ENCODE results near the gene TAF10.

Gene TAF10

GRCh38 chr11:6607190-6607795 lies 4.7 kb downstream of the TAF10 start:
- no peak for DNase-seq

- peak; percentile 27 for DNase-seq
These were observed 5.4 kb downstream of the TAF10 start for GRCh38 chr11:6606471-6607189.

- DNase-seq: no peak
These were observed 7.2 kb downstream of the TAF10 start for GRCh38 chr11:6604790-6605189.

- peak; percentile 56 for DNase-seq
These were observed 7.9 kb downstream of the TAF10 start for GRCh38 chr11:6604081-6604626.

DNA sequence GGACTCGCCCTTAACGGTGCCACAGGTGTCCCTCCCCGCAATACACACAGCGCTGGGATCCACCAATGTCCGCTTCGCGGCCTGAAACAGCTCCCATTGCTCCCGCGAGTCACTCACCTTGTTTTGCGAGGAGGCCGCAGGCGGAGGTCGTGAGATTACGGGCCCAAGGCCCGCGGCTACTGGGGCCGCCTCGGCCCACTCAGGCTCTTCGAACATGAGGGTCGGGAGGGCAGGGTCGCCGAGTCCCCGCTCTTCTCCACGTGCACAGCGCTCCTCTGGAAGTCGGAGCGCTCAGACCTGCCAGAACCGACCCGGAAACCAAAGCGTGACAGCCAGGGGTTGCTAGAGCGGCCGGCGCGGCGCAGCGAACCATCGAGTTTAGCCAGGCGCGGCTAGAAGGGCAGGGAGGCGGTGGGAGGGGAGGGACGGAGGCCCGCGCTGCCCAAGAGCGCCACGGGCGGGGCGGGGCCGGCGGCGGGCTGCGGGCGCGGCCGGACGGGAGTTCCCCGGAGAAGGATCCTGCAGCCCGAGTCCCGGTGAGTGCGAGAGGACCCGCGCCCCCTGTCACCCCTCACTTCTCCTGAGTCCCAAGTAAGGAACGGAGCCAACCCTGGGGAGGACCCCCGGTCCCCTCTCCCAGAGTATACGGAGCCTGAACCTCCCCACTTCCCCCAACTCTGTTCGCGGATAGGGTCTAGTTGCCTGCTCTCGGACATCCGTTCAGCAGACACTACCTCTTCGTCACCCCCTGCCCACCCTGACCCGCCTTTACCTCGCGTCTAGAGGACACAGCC lies 8.5 kb downstream of the TAF10 start, which contains the start of the genes ILK and RRP8:
Gene ILK (plus strand): TSS at position 488 of the 794 bp plus-strand sequence. CDS start 498 bp downstream, outside the sequence.
Gene RRP8 (minus strand): TSS at position 330 of the 794 bp plus-strand sequence. CDS start 114 bp downstream, at position 216.
- peak; percentile 83 for DNase-seq

DNA sequence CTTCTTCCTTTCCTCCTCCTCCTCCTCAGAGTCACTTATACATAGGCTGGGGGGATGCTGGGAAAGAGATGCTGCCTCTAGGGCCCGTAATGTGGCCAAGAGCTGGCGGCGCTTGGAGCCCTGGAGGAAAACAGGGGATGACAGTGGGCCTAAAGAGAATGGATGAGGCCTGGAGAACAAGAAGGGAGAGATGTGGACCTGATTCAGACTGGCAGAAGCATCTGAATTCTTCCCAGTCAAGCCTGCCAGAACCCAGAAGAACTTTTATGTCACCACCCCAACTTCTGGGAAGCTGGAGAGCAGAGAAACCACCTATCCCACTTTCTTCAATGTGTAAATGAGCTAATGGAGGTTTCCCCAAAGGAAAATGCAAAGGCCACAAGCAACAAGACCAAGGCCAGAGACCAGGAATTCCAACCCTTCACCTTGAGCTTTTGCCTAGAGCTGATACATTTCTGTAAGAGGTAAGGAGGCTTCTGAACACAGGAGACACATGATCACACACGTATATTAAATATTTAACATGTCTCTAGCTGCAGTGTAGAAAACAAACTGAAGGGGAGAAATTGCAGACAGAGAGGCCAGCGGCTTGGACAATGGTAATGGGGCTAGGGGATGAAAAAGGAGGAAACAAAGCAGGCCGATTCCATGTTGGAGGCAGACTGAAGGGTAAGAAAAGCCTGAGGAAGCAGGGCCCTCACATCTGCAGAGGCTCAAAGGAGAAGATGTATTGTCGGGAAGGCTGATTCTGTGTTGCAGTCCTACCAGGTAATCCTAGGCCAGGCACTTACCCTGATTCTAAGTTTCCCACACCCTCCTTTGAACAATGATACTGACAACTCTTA lies 9.7 kb downstream of the TAF10 start:
- no peak for DNase-seq

DNA sequence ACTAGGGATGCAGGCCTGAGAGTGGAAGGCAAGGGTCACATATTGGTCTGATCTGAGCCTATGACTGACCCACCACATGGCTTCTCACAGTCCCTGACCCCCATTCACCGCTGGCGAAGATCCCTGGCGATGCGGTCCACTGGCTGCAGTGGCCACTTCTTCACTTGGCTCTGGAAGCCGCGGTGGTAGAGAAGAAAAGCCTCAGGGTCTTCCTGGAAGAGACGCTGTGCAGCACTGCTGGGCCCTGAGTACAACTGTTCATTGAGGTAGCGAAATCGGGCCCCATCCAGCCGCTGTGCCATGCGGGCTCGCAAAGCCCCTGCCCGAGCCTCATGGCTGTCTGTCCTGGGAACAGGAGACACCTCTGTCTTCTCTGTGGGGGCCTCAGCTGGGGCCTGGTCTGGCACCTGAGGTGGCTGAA lies 11.0 kb downstream of the TAF10 start:
- no peak for DNase-seq

DNA sequence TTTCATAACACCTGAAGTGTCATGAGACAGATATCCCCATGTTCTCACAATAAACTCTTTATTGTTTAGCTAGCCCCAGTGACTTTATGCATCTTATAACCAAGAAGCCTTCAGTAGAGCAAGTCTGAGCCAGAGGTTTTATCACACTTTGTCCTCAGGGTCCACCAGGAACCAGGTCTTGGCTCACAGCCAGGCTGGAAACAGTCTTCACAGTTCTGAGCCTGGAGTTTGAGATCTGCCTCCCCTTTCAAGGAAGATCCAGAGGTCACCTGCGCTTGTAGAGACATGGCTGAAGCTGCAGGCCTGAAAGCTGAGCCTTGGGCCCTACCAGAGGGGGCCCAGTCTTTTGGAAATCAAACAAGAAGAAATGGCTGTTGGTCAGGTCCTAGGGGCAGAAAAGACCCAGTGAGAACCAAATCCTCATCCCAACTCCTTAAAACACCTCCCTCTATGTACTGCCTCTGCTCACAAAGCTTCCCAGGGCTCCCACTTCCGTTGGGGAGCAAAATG lies 12.1 kb downstream of the TAF10 start:
- no peak for DNase-seq

DNA sequence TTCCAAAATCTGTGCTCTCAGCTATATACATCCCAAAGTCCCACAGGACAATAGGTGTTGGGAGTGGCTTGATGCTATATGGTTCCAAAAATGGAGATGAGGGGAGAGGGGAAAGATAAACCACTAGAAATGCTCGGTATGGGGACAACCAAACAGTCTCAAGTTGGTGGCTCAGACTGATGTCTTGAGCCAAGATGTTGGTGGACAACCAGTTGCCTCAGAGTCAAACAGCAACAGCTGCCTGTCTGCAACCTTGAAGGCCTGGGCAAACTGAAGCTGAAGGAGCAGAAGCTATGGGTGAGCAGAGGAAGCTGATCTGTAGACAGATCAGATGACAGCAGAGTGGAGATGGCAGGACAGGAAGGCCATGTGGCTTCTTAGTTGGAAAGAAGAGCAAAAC lies 12.6 kb downstream of the TAF10 start:
- no peak for DNase-seq

- DNase-seq: no peak
These were observed 13.5 kb downstream of the TAF10 start for GRCh38 chr11:6598555-6598954.

DNA sequence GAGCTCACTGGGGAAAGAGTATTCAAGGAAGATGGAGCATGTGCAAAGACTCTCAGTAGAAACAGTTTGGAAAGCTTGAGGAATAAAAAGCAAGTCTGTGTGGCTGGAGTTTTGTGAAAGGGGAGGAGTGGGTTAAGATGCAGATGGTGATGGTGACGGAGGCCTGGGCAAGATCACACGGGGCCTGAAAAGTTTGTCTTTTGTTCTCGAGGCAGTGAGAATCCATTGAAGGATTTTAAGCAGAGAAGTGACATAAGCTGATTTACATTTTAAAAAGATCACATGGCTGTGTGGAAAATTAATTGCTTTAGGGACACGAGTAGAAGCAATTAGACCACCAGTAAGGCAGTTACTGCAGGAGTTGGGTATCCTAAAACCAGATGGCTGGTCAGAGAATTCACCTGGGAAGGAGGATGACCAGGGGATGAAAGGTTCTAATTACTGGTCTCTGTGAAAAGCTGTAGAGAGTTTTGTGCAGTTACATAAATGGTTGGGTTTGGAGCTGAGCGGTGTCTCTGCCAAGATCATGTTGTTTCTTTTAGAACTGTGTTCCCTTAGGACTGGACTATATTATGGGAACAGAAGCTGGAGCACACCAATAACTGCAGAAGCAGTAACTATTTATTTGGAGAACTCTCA lies 15.7 kb downstream of the TAF10 start:
- no peak for DNase-seq

- DNase-seq: no peak
These were observed 17.8 kb downstream of the TAF10 start for GRCh38 chr11:6594142-6594768.

GRCh38 chr11:6588018-6588417 lies 24.0 kb downstream of the TAF10 start:
- DNase-seq: no peak

DNA sequence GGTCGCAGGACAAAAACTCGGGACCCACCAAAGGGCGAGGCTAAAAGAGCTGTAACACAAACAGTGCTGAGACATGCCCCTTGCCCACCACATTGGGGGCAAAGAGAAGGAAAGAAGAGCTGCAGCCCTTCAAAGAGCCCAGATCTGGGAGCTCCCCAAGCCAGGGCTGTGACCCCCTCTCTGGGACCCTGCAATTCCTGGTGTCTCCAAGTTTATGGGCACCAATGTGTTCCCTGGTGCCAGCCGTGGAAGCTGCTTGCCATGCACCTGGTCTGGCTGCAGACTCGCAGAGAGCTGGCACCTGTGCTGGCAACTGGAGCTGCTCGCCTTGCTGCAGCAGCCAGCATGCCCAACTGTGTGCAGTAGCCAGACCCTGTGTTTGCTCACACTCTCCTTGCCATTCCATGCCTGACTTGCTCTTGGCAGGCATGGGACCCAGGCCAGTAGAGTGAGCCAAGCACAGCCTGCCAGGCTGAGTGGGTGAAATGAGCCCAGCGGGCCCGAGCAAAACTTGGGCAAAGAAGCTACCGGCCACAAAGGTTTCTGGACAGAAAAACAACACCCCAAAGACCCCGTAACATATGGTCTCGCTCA lies 24.6 kb downstream of the TAF10 start:
- no peak for DNase-seq

- DNase-seq: no peak
These were observed 25.3 kb downstream of the TAF10 start for GRCh38 chr11:6586434-6587359.

DNA sequence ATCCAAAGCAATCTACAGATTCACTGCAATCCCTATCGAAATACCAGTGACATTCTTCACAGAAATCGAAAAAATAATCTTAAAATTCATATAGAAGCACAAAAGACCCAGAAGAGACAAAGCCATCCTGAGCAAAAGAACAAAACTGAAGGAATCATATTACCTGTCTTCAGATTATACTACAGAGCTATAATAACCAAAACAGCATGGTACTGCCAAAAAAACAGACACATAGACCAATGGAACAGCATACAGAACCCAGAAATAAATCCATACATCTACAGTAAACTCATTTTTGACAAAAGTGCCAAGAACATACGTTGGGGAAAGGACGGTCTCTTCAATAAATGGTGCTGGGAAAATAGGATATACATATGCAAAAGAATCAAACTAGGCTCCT lies 27.5 kb downstream of the TAF10 start:
- no peak for DNase-seq

DNA sequence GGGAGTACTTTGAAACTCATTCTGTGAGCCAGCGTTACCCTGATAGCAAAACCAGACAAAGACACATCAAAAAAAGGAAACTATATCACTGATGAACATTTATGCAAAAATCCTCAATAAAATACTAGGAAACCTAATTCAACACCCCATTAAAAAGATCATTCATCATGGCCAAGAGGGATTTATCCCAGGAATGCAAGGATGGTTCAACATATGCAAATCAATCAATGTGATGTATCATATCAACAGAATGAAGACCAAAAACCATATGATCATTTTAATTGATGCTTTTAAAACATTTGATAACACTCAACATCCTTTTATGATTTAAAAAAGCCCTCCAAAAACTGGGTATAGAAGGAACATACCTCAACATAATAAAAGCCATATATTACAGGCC lies 28.4 kb downstream of the TAF10 start:
- no peak for DNase-seq

DNA sequence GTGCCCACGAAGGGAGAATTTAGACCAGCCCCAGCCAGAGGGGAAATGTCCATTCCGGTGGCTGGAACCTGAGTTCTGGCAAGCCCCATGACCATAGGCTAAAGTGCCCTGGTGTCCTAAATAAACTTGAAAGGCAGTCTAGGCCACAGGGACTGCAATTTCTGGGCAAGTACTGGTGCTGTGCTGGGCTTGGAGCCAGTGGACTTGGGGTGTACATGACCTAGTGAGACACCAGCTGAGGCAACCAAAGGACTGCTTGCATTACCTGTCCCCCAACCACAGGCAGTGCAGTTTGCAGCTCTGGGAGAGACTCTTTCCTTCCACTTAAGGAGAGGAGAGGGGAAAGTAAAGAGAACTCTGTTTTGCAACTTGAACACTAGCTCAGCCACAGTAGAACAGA lies 32.3 kb downstream of the TAF10 start:
- no peak for DNase-seq

- DNase-seq: no peak
These were observed 33.9 kb downstream of the TAF10 start for GRCh38 chr11:6578134-6578533.
